ENCODE measurements around the gene WBP2NL. TPM values are rescaled to one million over a fixed set of nuclear protein-coding genes. Genes with fewer than 3 reads are reported as not detected.
"Not testable (repeated sequence)": the region's sequence is repeated elsewhere in the genome, so short reads cannot be mapped to it uniquely, and the experiment has no call there.

WBP2NL gene
- total RNA-seq (2014; rRNA removed; shearing (Covaris generic)): 1.9 and 2.2 TPM in 2 replicates
- total RNA-seq (2022): 0.94 and 1.1 TPM in 2 replicates
- Bru-seq, nascent RNA: percentile 31 among the genes with signal in this experiment
- BruChase-seq, experiment 1, labeled RNA remaining after a 6-hour chase: percentile 30 among the genes with signal in this experiment
- BruChase-seq, experiment 2, labeled RNA remaining after a 2-hour chase: percentile 28 among the genes with signal in this experiment
- long read RNA-seq, partial matches to known transcripts: 0 of 22 reads
- long read RNA-seq, other reads (novel, unspliced or antisense): 22 of 22 reads

DNA sequence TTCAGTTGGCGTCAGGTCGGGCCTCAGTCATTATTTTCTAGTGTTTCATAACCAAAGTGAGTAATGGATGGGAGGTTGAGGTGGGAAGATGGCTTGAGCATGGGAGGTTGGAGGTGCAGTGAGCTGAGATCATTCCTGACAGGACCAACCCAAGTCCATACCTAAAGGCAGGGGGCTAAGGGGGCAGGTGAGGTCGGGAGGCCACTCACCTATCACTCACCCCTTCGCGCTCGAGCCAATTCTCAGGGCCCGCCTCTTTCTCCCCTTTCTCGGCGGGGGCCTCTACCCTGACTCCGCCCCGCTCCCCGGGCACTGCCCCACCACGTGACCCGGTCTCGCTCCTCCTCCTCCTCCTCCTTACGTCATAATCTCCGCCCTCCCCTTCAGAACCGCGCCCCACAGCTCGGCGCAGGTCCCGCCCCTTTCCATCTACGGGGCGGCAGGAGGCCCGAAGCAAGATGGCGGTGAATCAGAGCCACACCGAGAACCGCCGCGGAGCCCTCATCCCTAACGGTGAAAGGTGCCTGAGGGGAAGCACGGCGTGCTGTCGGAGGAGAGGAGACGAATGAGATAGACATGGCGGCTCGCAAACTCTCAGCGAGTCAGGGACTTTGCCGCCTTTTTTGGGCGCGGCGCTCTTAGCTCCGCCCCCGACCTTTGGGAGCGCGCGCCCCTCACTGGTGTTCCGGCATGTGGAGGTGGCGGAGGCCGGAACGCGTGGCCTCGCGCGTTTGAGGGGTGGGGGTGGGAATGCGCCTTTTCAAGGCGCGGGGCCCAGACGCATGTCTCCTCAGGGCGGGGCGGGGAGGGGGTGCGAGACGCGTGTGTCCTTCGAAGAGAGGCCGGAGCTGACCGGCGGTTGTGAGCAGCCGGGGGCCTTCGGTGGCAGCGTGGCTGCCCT, at the start of gene WBP2NL:
Gene WBP2NL (plus strand): TSS at position 428 of the 901 bp plus-strand sequence. CDS start 31 bp downstream, at position 459.
- Histone ChIP-seq H3K4me1 (ENCODE audit: insufficient read depth, low read length, poor library complexity, severe bottlenecking) (peaks cover 8% of the 10 kb centered on the region), H3K79me2 (ENCODE audit: insufficient read depth, low read depth, low read length) (no peaks in the 10 kb centered on the region), H3K4me2 (ENCODE audit: low read length) (peak within 1 kb of the TSS; percentile 67), H3K4me3 (ENCODE audit: low read depth, low read length, poor library complexity, severe bottlenecking) (peak within 1 kb of the TSS; percentile 63), H3K9me2 (ENCODE audit: insufficient read depth, low read length) (no peaks in the 10 kb centered on the region), H3K27ac (ENCODE audit: low read depth, low read length, poor library complexity, severe bottlenecking) (no peak within 1 kb of the TSS), H3K36me3 (ENCODE audit: insufficient read depth, low read length) (no peaks in the 10 kb centered on the region), H4K20me1 (ENCODE audit: insufficient read depth, low read length) (no peaks in the 10 kb centered on the region), H3K9me3 (ENCODE audit: low read length) (no peaks in the 10 kb centered on the region), H2AFZ (ENCODE audit: low read length) (peak within 1 kb of the TSS; percentile 73; the same call in 1 of the 2 replicates)
- intact Hi-C loops (cut with micrococcal nuclease; ENCODE audit: unreplicated experiment): no loop called here
- ChIA-PET CTCF (ENCODE audit: unreplicated experiment) (no interaction called here), POLR2A (no interaction called here)
- DNase-seq (ENCODE audit: low spot score): peak; percentile 86
- BruUV-seq (replicated peaks): no TSS peak
- no peak for TF ChIP-seq EZH2phosphoT487 (IDR thresholded peaks at IDR 0.05; ENCODE audit: borderline replicate concordance, low read depth, low read length)
- TF ChIP-seq, protein P1, sequence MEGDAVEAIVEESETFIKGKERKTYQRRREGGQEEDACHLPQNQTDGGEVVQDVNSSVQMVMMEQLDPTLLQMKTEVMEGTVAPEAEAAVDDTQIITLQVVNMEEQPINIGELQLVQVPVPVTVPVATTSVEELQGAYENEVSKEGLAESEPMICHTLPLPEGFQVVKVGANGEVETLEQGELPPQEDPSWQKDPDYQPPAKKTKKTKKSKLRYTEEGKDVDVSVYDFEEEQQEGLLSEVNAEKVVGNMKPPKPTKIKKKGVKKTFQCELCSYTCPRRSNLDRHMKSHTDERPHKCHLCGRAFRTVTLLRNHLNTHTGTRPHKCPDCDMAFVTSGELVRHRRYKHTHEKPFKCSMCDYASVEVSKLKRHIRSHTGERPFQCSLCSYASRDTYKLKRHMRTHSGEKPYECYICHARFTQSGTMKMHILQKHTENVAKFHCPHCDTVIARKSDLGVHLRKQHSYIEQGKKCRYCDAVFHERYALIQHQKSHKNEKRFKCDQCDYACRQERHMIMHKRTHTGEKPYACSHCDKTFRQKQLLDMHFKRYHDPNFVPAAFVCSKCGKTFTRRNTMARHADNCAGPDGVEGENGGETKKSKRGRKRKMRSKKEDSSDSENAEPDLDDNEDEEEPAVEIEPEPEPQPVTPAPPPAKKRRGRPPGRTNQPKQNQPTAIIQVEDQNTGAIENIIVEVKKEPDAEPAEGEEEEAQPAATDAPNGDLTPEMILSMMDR (conservative IDR thresholded peaks at IDR 0.05; ENCODE audit: low read length): no peak

- H4K20me1 ChIP-seq (ENCODE audit: insufficient read depth, low read length); BruUV-seq (replicated peaks); DNase-seq (ENCODE audit: low spot score); CTCF ChIA-PET (ENCODE audit: unreplicated experiment); H2AFZ ChIP-seq (ENCODE audit: low read length); H3K9me2 ChIP-seq (ENCODE audit: insufficient read depth, low read length); H3K9me3 ChIP-seq (ENCODE audit: low read length): not testable (repeated sequence)
- POLR2A ChIA-PET: interaction anchor here (0.6 to 1.0 kb wide), 2 partner anchors 143 to 277 kb away, joined by 3 read pairs; no protein-coding TSS in a partner anchor
- H3K4me3 ChIP-seq (ENCODE audit: low read depth, low read length, poor library complexity, severe bottlenecking): peak overlapping the region; percentile 94
- intact Hi-C loops (cut with micrococcal nuclease; ENCODE audit: unreplicated experiment): loop anchor here (5.0 kb wide), 1 partner anchor 493 kb away; no protein-coding TSS in a partner anchor
- H3K27ac ChIP-seq (ENCODE audit: low read depth, low read length, poor library complexity, severe bottlenecking): peak overlapping the region; percentile 56
- peaks cover 72% of the 10 kb centered on the region for H3K4me1 ChIP-seq (ENCODE audit: insufficient read depth, low read length, poor library complexity, severe bottlenecking)
- H3K36me3 ChIP-seq (ENCODE audit: insufficient read depth, low read length): peaks cover 26% of the 10 kb centered on the region
- peaks cover 55% of the 10 kb centered on the region for H3K79me2 ChIP-seq (ENCODE audit: insufficient read depth, low read depth, low read length)
- peak overlapping the region; percentile 88 for H3K4me2 ChIP-seq (ENCODE audit: low read length)
These were observed 49.7 kb upstream of the WBP2NL start for GRCh38 chr22:41948928-41949296.

DNA sequence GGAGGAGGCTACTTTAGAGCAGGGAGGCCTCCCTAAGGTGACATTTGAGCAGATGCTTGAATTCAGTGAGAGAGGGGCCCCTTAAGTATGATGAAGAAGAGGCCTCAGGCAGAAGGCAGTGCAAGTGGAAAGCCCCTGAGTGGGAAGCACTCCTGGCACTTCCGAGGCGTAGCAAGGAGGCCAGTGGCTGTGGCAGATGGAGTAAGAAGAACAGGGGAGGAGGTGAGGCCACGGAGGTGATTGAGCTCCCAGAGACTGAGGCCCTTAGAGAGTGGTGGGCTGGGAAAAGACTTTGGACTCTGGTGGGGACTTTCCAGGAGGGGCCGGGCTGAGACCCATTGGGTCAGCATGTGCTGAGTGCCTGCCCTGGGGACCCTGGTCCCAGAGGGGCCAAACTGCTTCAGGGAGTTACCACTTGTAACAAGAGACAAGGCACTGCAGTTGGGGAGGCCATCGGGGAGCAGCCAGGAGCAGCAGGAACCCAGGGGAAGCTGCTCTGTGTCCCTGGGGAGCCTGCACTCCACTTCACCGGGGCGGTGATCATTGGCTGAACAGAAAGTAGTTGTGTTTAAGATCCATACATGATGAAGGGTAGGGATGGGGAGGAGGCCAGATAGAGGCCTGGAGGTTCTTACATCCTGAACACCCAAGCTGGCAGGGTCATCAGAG, 49.2 kb upstream of the WBP2NL start:
- Histone ChIP-seq H4K20me1 (ENCODE audit: insufficient read depth, low read length) (no peaks in the 10 kb centered on the region), H3K4me1 (ENCODE audit: insufficient read depth, low read length, poor library complexity, severe bottlenecking) (peaks cover 67% of the 10 kb centered on the region), H3K9me3 (ENCODE audit: low read length) (no peaks in the 10 kb centered on the region), H3K27ac (ENCODE audit: low read depth, low read length, poor library complexity, severe bottlenecking) (peak overlapping the region; percentile 56), H3K4me3 (ENCODE audit: low read depth, low read length, poor library complexity, severe bottlenecking) (peak overlapping the region; percentile 94), H3K79me2 (ENCODE audit: insufficient read depth, low read depth, low read length) (peaks cover 50% of the 10 kb centered on the region), H3K36me3 (ENCODE audit: insufficient read depth, low read length) (peaks cover 21% of the 10 kb centered on the region), H3K9me2 (ENCODE audit: insufficient read depth, low read length) (no peaks in the 10 kb centered on the region), H3K4me2 (ENCODE audit: low read length) (peak overlapping the region; percentile 88), H2AFZ (ENCODE audit: low read length) (no peak overlapping the region)
- TF ChIP-seq, protein P1 (conservative IDR thresholded peaks at IDR 0.05; ENCODE audit: low read length): no peak
- no peak for TF ChIP-seq EZH2phosphoT487 (IDR thresholded peaks at IDR 0.05; ENCODE audit: borderline replicate concordance, low read depth, low read length)
- no TSS peak for BruUV-seq (replicated peaks)
- ChIA-PET CTCF (ENCODE audit: unreplicated experiment) (no interaction called here), POLR2A (interaction anchor here (0.6 to 1.0 kb wide), 4 partner anchors 13 to 278 kb away, joined by 3 read pairs; no protein-coding TSS in a partner anchor)
- DNase-seq (ENCODE audit: low spot score): peak; percentile 31
- intact Hi-C loops (cut with micrococcal nuclease; ENCODE audit: unreplicated experiment): loop anchor here (5.0 kb wide), 1 partner anchor 493 kb away; no protein-coding TSS in a partner anchor
